ENCODE data around the gene SH2B2. TPM values are rescaled to one million over a fixed set of nuclear protein-coding genes. Genes with fewer than 3 reads are reported as not detected.

Gene SH2B2
- total and polyA plus RNA-seq, 2 experiments from 2014 or later, result 5.6 to 21.9 TPM

- no peaks in the 10 kb centered on the region for H3K9me2 ChIP-seq (ENCODE audit: insufficient read depth)
- no peak for TF ChIP-seq ZNF331 (CRISPR knock-in tag; IDR thresholded peaks at IDR 0.05; ENCODE audit: low read depth)
- no peak for TF ChIP-seq POLR2AphosphoS5 (IDR thresholded peaks at IDR 0.05; ENCODE audit: low read depth)
- no peak for TF ChIP-seq NANOG (IDR thresholded peaks at IDR 0.05; ENCODE audit: borderline replicate concordance)
- TF ChIP-seq EZH2phosphoT487 (IDR thresholded peaks at IDR 0.05; ENCODE audit: unreplicated experiment), result no peak
- no peak for TF ChIP-seq EZH2 (IDR thresholded peaks at IDR 0.05; ENCODE audit: low read depth, unreplicated experiment)
- TF ChIP-seq ZNF114 (CRISPR knock-in tag; IDR thresholded peaks at IDR 0.05), result no peak
- no peak for TF ChIP-seq JUNB (IDR thresholded peaks at IDR 0.05; ENCODE audit: unreplicated experiment)
- 0 out of 2 replicates have a peak, but pooled peaks cover 10% of the 10 kb centered on the region for H3F3A ChIP-seq (replicated peaks; ENCODE audit: low read depth)
- no peaks in the 10 kb centered on the region for H3K36me3 ChIP-seq (ENCODE audit: insufficient read depth)
- H3K27ac ChIP-seq (ENCODE audit: low read depth), result no peak overlapping the region
- H3K4me3 Mint-ChIP-seq, result peak overlapping the region; percentile 55
- no peaks in the 10 kb centered on the region; the same call in 2 of the 3 replicates for H3K9me3 Mint-ChIP-seq
- H3K36me3 Mint-ChIP-seq (ENCODE audit: low read depth), result peaks cover 3% of the 10 kb centered on the region; the same call in 1 of the 3 replicates
- ATAC-seq (peak; percentile 5), DNase-seq (ENCODE audit: low spot score) (no peak)
- peaks cover 21% of the 10 kb centered on the region for H3K27me3 Mint-ChIP-seq (ENCODE audit: insufficient read depth, low read depth, poor library complexity)
- peaks cover 17% of the 10 kb centered on the region; the same call in 1 of the 2 replicates for H3K27me3 ChIP-seq (ENCODE audit: insufficient read depth)
- peaks cover 17% of the 10 kb centered on the region for H3K4me1 ChIP-seq (ENCODE audit: insufficient read depth)
- peak overlapping the region; percentile 98 for H3K4me2 ChIP-seq
- H3K27ac Mint-ChIP-seq, result no peak overlapping the region
- peaks cover 11% of the 10 kb centered on the region for H4K20me1 ChIP-seq (replicated peaks; ENCODE audit: insufficient read depth)
- H3K4me3 ChIP-seq, result peak overlapping the region; percentile 88
- H2AFZ ChIP-seq, result no peak overlapping the region; the same call in 1 of the 2 replicates
- peaks cover 24% of the 10 kb centered on the region for H3K4me1 Mint-ChIP-seq
- no peaks in the 10 kb centered on the region; the same call in 1 of the 2 replicates for H3K79me2 ChIP-seq (replicated peaks; ENCODE audit: insufficient read depth)
These were observed 980 bp upstream of the SH2B2 start for GRCh38 chr7:102285540-102286236.

GRCh38 chr7:102287111-102287980 lies 678 bp downstream of the SH2B2 start:
- H3K4me3 ChIP-seq, result peak overlapping the region; percentile 94
- H3K4me2 ChIP-seq, result peak overlapping the region; percentile 93
- peaks cover 17% of the 10 kb centered on the region for H3K27me3 Mint-ChIP-seq (ENCODE audit: insufficient read depth, low read depth, poor library complexity)
- peaks cover 16% of the 10 kb centered on the region for H4K20me1 ChIP-seq (replicated peaks; ENCODE audit: insufficient read depth)
- peaks cover 17% of the 10 kb centered on the region; the same call in 1 of the 2 replicates for H3K27me3 ChIP-seq (ENCODE audit: insufficient read depth)
- no peaks in the 10 kb centered on the region for H3K9me3 Mint-ChIP-seq
- peak; percentile 53 for ATAC-seq
- H3K27ac ChIP-seq (ENCODE audit: low read depth), result no peak overlapping the region
- H3F3A ChIP-seq (replicated peaks; ENCODE audit: low read depth), result 0 out of 2 replicates have a peak, but pooled peaks cover 10% of the 10 kb centered on the region
- H2AFZ ChIP-seq, result peak overlapping the region; percentile 83
- no peaks in the 10 kb centered on the region for H3K36me3 ChIP-seq (ENCODE audit: insufficient read depth)
- H3K4me1 ChIP-seq (ENCODE audit: insufficient read depth), result peaks cover 17% of the 10 kb centered on the region
- peaks cover 32% of the 10 kb centered on the region for H3K4me1 Mint-ChIP-seq
- peak; percentile 76 for DNase-seq (ENCODE audit: low spot score)
- H3K79me2 ChIP-seq (replicated peaks; ENCODE audit: insufficient read depth), result no peaks in the 10 kb centered on the region; the same call in 1 of the 2 replicates
- H3K27ac Mint-ChIP-seq, result no peak overlapping the region
- peaks cover 3% of the 10 kb centered on the region; the same call in 1 of the 3 replicates for H3K36me3 Mint-ChIP-seq (ENCODE audit: low read depth)
- no peaks in the 10 kb centered on the region for H3K9me2 ChIP-seq (ENCODE audit: insufficient read depth)
- peak overlapping the region; percentile 67; the same call in 2 of the 3 replicates for H3K4me3 Mint-ChIP-seq
- no peak for TF ChIP-seq REST (IDR thresholded peaks at IDR 0.05; ENCODE audit: unreplicated experiment)
- TF ChIP-seq ZNF462 (CRISPR knock-in tag; IDR thresholded peaks at IDR 0.05), result no peak

Measured in GM23338 (cell line).